SK-N-SH (cell line): ENCODE results near the gene FERMT1. TPM values are rescaled to one million over a fixed set of nuclear protein-coding genes. Genes with fewer than 3 reads are reported as not detected.

ENCODE experiments used
- CTCF ChIA-PET: fragments of 300-600, 350-600 bp; formaldehyde crosslinking; extraction: SDS; loops from one replicate; lab custom pipeline; 2021; lab: Yijun Ruan, JAX
- POLR2A ChIA-PET: fragments of 350-600 bp; sonication (Branson Sonifier 250); formaldehyde crosslinking; extraction: SDS; loops from one replicate; lab custom pipeline; 2020; ENCODE audit warnings: antibody characterized with exemption, inconsistent platforms; lab: Yijun Ruan, JAX
- DNase-seq: peaks from one replicate; pipeline ENCODE4 v3.0.0; 2012
- H2AFZ ChIP-seq: fragments of 200-600 bp; sonication (generic); 2 replicates; pipeline ENCODE4 v1.8.1; 2016; ENCODE audit warnings: antibody characterized with exemption, mild to moderate bottlenecking, low read depth
- H3F3A ChIP-seq: fragments of 200-600 bp; sonication (generic); replicated peaks from 2 replicates; pipeline ENCODE3; 2016; ENCODE audit warnings: antibody characterized with exemption, mild to moderate bottlenecking; ENCODE audit not compliant: insufficient read depth
- H3K27ac ChIP-seq, 2 experiments: fragments of 200-500 bp in 1 of 2; fragments of 200-600 bp in 1 of 2; sonication (Bioruptor generic) in 1 of 2; sonication (generic), shearing (Covaris generic) in 1 of 2; 2 replicates each; pipeline versions ENCODE4 v1.5.1 to v1.6.1; 2014 to 2016; ENCODE audit warnings: low read depth in 2 of 2, inconsistent platforms in 1 of 2, low read length in 1 of 2, mild to moderate bottlenecking in 1 of 2, mixed read lengths in 1 of 2
- H3K27me3 ChIP-seq: fragments of 200-600 bp; sonication (generic), shearing (Covaris generic); 2 replicates; pipeline ENCODE4 v1.6.1; 2016; ENCODE audit warnings: mixed run types; ENCODE audit not compliant: insufficient read depth
- H3K36me3 ChIP-seq, 2 experiments: fragments of 200-500 bp in 1 of 2; fragments of 200-600 bp in 1 of 2; sonication (Bioruptor generic) in 1 of 2; sonication (generic) in 1 of 2; replicated peaks in 1 of 2; 2 replicates each; pipeline versions ENCODE3 to v1.5.1; 2014 to 2016; ENCODE audit warnings: low read length in 1 of 2, mild to moderate bottlenecking in 1 of 2; ENCODE audit not compliant: insufficient read depth in 2 of 2, control insufficient read depth in 1 of 2
- H3K4me1 ChIP-seq, 2 experiments: fragments of 200-500 bp in 1 of 2; fragments of 200-600 bp in 1 of 2; sonication (Bioruptor generic) in 1 of 2; sonication (generic), shearing (Covaris generic) in 1 of 2; 2 replicates each; pipeline versions ENCODE4 v1.5.1 to v1.6.1; 2014 to 2016; ENCODE audit warnings: low read depth in 1 of 2, low read length in 1 of 2, mixed run types in 1 of 2; ENCODE audit not compliant: insufficient read depth in 2 of 2, control insufficient read depth in 1 of 2
- H3K4me2 ChIP-seq: fragments of 200-600 bp; sonication (generic), shearing (Covaris generic); 2 replicates; pipeline ENCODE4 v1.6.1; 2017; ENCODE audit warnings: mixed run types
- H3K4me3 ChIP-seq, 2 experiments: fragments of 200-500 bp in 1 of 2; fragments of 200-600 bp in 1 of 2; sonication (Bioruptor generic) in 1 of 2; sonication (generic), shearing (Covaris generic) in 1 of 2; 2 replicates each; pipeline versions ENCODE4 v1.5.1 to v1.8.1; 2014 to 2016; ENCODE audit warnings: low read depth in 2 of 2, inconsistent platforms in 1 of 2, low read length in 1 of 2, mild to moderate bottlenecking in 1 of 2, mixed read lengths in 1 of 2, moderate library complexity in 1 of 2
- H3K79me2 ChIP-seq: fragments of 200-600 bp; sonication (generic); 2 replicates; pipeline ENCODE4 v1.8.1; 2017; ENCODE audit warnings: mild to moderate bottlenecking; ENCODE audit not compliant: insufficient read depth
- H3K9ac ChIP-seq: fragments of 200-600 bp; sonication (generic); 2 replicates; pipeline ENCODE4 v1.6.1; 2017; ENCODE audit warnings: mixed run types
- H3K9me2 ChIP-seq: fragments of 200-600 bp; sonication (generic); 2 replicates; pipeline ENCODE4 v1.6.1; 2017; ENCODE audit warnings: mixed run types
- H3K9me3 ChIP-seq: fragments of 200-600 bp; sonication (generic); 2 replicates; pipeline ENCODE4 v1.6.1; 2017; ENCODE audit warnings: mixed run types, mild to moderate bottlenecking, moderate library complexity
- H4K20me1 ChIP-seq: fragments of 200-600 bp; sonication (generic); 2 replicates; pipeline ENCODE4 v1.6.1; 2017; ENCODE audit warnings: mild to moderate bottlenecking, mixed run types; ENCODE audit not compliant: insufficient read depth
- ELF1 ChIP-seq: IDR thresholded peaks from 2 replicates; pipeline ENCODE4 v1.4.0; 2012
- EP300 ChIP-seq, 2 experiments: IDR thresholded peaks; 2 replicates each; pipeline versions ENCODE4 v1.4.0 to v1.6.1; 2012; ENCODE audit warnings: borderline replicate concordance in 1 of 2, low read depth in 1 of 2, low read length in 1 of 2
- GABPA ChIP-seq: IDR thresholded peaks from 2 replicates; pipeline ENCODE4 v1.4.0; 2012; ENCODE audit warnings: low read depth, mild to moderate bottlenecking
- MXI1 ChIP-seq: IDR thresholded peaks from 2 replicates; pipeline ENCODE4 v1.6.1; 2012; ENCODE audit warnings: mild to moderate bottlenecking, low read depth, low read length, improper control_type of control experiment
- NFIC ChIP-seq: IDR thresholded peaks from 2 replicates; pipeline ENCODE4 v1.4.0; 2012; ENCODE audit warnings: borderline replicate concordance
- RCOR1 ChIP-seq: fragments of 150-350 bp; IDR thresholded peaks from 2 replicates; pipeline ENCODE4 v1.6.1; 2017; ENCODE audit warnings: antibody characterized with exemption, low read length
- RXRA ChIP-seq: IDR thresholded peaks from 2 replicates; pipeline ENCODE4 v1.4.0; 2012; ENCODE audit warnings: low read depth, mild to moderate bottlenecking, borderline replicate concordance
- TAF1 ChIP-seq: IDR thresholded peaks from 2 replicates; pipeline ENCODE4 v1.6.1; 2012; ENCODE audit warnings: low read depth, mild to moderate bottlenecking, low read length, moderate library complexity, borderline replicate concordance
- WGBS: methylation state at CpG from one replicate; pipeline ENCODE4 v1.1.6; 2017; ENCODE audit warnings: low lambda C conversion rate; 5-methylcytosine and 5-hydroxymethylcytosine counted together
- polyA plus RNA-seq, 3 experiments: library from polyadenylated mRNA; depleted of rRNA; stranded (reverse); fragments of >200 nt; gene quantifications; 2 replicates each; pipeline ENCODE4 v1.2.3, GENCODE V29; 2012
- TF ChIP-seq, protein P1 (sequence below): fragments of 200-600 bp; sonication (generic); IDR thresholded peaks from 2 replicates; pipeline ENCODE4 v1.6.1; 2017; ENCODE audit warnings: antibody characterized with exemption, mild to moderate bottlenecking, moderate library complexity

Gene FERMT1
- polyA plus RNA-seq, 1 of the 3 experiments (the other 2 are of a cell fraction), result 0.81 TPM

DNA sequence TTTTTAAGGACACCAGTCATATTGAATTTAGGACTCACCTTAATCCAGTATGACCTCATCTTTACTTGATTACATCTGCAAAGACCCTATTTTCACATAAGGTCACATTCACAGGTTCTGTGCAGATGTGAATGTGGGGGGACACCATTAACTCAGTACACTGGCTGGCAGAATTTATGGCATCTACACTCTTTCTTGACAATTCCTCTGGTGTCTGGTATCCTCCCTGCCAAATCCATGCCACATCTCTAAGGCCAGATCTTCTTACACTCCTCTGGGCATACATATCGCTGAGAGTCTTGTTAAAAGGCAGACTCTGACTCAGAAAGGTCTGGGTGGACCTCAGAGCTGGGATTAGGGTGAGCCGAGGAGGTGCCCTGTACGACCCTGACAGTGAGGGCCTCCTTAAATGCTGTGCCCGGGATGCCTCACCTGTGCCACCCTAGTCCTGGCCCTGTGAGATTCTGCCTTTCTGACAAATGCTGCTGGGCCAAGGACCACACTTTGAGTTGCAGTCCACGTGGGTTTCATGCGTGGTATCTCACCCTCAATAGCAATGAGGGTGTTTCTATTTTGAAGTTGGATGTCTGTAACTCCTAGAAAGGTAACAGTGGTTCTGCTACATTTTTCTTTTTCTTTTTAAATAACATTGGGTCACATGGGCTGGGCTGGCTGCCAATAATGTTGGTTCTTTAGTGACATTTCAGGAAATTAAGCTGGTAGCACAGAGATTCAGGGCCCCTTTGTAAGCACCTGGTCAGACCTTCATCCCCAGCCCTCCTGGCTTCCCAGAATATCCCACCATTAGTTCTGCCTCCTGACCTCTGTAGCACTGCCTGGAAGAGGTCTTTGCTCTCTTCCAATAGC lies 51.8 kb downstream of the FERMT1 start:
- Histone ChIP-seq H2AFZ (no peak overlapping the region), H4K20me1 (no peaks in the 10 kb centered on the region), H3K4me3 (no peak overlapping the region), H3K9me3 (no peaks in the 10 kb centered on the region), H3K9me2 (no peaks in the 10 kb centered on the region), H3K4me2 (no peak overlapping the region), H3K36me3 (no peaks in the 10 kb centered on the region), H3K27me3 (no peaks in the 10 kb centered on the region), H3K79me2 (no peaks in the 10 kb centered on the region), H3F3A (no peaks in the 10 kb centered on the region), H3K4me1 (peaks cover 0 to 5% of the 10 kb centered on the region in 2 experiments; a peak in 1 of 4 replicates), H3K27ac (no peak overlapping the region), H3K9ac (no peak overlapping the region)
- ChIA-PET CTCF (interaction anchor here (0.6 to 1.2 kb wide), 3 partner anchors 316 to 542 kb away, joined by 3 to 4 read pairs (median 3); no protein-coding TSS in a partner anchor), POLR2A (no interaction called here)
- TF ChIP-seq GABPA, result no peak
- WGBS, result 56% methylated on average over 6 of the region's 6 CpGs
- no peak for DNase-seq

DNA sequence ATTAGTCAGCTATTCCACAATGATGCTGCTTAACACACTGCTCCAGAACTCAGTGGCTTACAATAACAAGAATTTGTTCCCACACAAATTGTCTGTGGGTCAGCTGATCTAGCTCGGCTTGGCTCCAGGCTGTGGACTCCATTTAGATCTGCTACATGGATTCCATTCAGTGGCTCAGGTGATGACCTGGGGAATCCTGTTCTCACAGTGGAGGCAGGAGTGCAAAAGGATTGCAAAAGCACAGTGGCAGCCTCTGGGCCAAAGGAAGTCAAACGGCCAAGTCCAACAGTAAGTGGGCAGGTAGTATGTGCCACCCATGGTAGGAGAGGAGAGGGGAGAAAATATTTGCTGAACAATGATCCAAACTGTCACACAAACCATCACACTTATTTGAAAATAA lies 53.2 kb downstream of the FERMT1 start:
- H3K4me2 ChIP-seq, result no peak overlapping the region
- H3K4me3 ChIP-seq, result no peak overlapping the region
- H3K79me2 ChIP-seq, result no peaks in the 10 kb centered on the region
- H3K27ac ChIP-seq, result no peak overlapping the region
- WGBS, result 64% methylated on average over 2 of the region's 2 CpGs
- DNase-seq, result no peak
- no peaks in the 10 kb centered on the region for H3F3A ChIP-seq
- TF ChIP-seq ELF1, result no peak
- TF ChIP-seq EP300 (IDR thresholded peaks at IDR 0.05; ENCODE audit: borderline replicate concordance in 1 of 2, low read depth in 1 of 2, low read length in 1 of 2), result no peak
- no peak for TF ChIP-seq NFIC
- no peak for TF ChIP-seq MXI1
- no peak for TF ChIP-seq TAF1
- TF ChIP-seq, protein P1, sequence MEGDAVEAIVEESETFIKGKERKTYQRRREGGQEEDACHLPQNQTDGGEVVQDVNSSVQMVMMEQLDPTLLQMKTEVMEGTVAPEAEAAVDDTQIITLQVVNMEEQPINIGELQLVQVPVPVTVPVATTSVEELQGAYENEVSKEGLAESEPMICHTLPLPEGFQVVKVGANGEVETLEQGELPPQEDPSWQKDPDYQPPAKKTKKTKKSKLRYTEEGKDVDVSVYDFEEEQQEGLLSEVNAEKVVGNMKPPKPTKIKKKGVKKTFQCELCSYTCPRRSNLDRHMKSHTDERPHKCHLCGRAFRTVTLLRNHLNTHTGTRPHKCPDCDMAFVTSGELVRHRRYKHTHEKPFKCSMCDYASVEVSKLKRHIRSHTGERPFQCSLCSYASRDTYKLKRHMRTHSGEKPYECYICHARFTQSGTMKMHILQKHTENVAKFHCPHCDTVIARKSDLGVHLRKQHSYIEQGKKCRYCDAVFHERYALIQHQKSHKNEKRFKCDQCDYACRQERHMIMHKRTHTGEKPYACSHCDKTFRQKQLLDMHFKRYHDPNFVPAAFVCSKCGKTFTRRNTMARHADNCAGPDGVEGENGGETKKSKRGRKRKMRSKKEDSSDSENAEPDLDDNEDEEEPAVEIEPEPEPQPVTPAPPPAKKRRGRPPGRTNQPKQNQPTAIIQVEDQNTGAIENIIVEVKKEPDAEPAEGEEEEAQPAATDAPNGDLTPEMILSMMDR, result no peak
- no peak for TF ChIP-seq RCOR1
- TF ChIP-seq RXRA, result no peak
- H2AFZ ChIP-seq, result no peak overlapping the region
- POLR2A ChIA-PET, result no interaction called here
- CTCF ChIA-PET, result interaction anchor here (1.1 to 2.6 kb wide), 3 partner anchors 9 to 541 kb away, joined by 3 to 9 read pairs (median 4); no protein-coding TSS in a partner anchor
- no peaks in the 10 kb centered on the region; the same call in 1 of the 2 replicates for H3K27me3 ChIP-seq
- H3K4me1 ChIP-seq, result peaks cover 0 to 2% of the 10 kb centered on the region in 2 experiments; a peak in 1 of 4 replicates
- no peaks in the 10 kb centered on the region for H3K9me3 ChIP-seq
- no peaks in the 10 kb centered on the region for H4K20me1 ChIP-seq
- H3K36me3 ChIP-seq, result no peaks in the 10 kb centered on the region
- no peak overlapping the region for H3K9ac ChIP-seq
- H3K9me2 ChIP-seq, result no peaks in the 10 kb centered on the region
